TTC549 (cell line): Measurements from ENCODE around the gene GPX8.

Experiments used
- FAIRE-seq: peaks from 2 replicates; lab custom pipeline; 2012; peaks lifted over from hg19 to GRCh38; lab: Jason Lieb, UNC

The GPX8 gene

GRCh38 chr5:55172937-55173686, 13.1 kb downstream of the GPX8 start, which contains the start of gene CDC20B:
TSS of gene CDC20B (minus strand) at chr5:55173177. CDS start at chr5:55173000, 177 bp downstream.
- FAIRE-seq, result no peak

- no peak for FAIRE-seq
Measured at GRCh38 chr5:55173687-55174230, 13.8 kb downstream of the GPX8 start.

- no peak for FAIRE-seq
Measured at GRCh38 chr5:55175781-55176175, 15.8 kb downstream of the GPX8 start.

GRCh38 chr5:55176176-55176818, 16.3 kb downstream of the GPX8 start:
- FAIRE-seq, result no peak

GRCh38 chr5:55177078-55177477, 17.1 kb downstream of the GPX8 start:
- no peak for FAIRE-seq

- no peak for FAIRE-seq
Measured at GRCh38 chr5:55180016-55180415, 20.0 kb downstream of the GPX8 start.

- no peak for FAIRE-seq
Measured at GRCh38 chr5:55187370-55187769, 27.4 kb downstream of the GPX8 start.

GRCh38 chr5:55188656-55189540, 28.9 kb downstream of the GPX8 start:
- no peak for FAIRE-seq

GRCh38 chr5:55191165-55191564, 31.2 kb downstream of the GPX8 start:
- no peak for FAIRE-seq

- FAIRE-seq, result no peak
Measured at GRCh38 chr5:55205001-55205400, 45.0 kb downstream of the GPX8 start.

- no peak for FAIRE-seq
Measured at GRCh38 chr5:55211184-55211874, 51.4 kb downstream of the GPX8 start.
